NK-92 treated with Interleukin-12 subunit alpha and Interleukin-12 subunit beta, amount 100 ng/mL, for 24 hours (cell line): Measurements from ENCODE around the gene TP63.
"Not testable (repeated sequence)": the region's sequence is repeated elsewhere in the genome, so short reads cannot be mapped to it uniquely, and the experiment has no call there.

ENCODE experiments used
- DNase-seq: peaks from one replicate; lab custom pipeline; 2025; lab: John Stamatoyannopoulos, UW

The TP63 gene

GRCh38 chr3:189726277-189726676, 95.1 kb downstream of the TP63 start:
- no peak for DNase-seq

GRCh38 chr3:189727158-189727557, 96.0 kb downstream of the TP63 start:
- no peak for DNase-seq

- DNase-seq, result no peak
These were observed 96.7 kb downstream of the TP63 start for GRCh38 chr3:189727898-189728297.

GRCh38 chr3:189728915-189729314, 97.7 kb downstream of the TP63 start:
- DNase-seq, result no peak

- DNase-seq, result no peak
These were observed 102.9 kb downstream of the TP63 start for GRCh38 chr3:189734061-189734460.

- no peak for DNase-seq
These were observed 104.7 kb downstream of the TP63 start for GRCh38 chr3:189735913-189736312.

- DNase-seq, result no peak
These were observed 105.9 kb downstream of the TP63 start for GRCh38 chr3:189737071-189737470.

GRCh38 chr3:189737619-189738018, 106.4 kb downstream of the TP63 start:
- no peak for DNase-seq

- DNase-seq, result no peak
These were observed 108.2 kb downstream of the TP63 start for GRCh38 chr3:189739378-189739777.

- DNase-seq, result no peak
These were observed 109.0 kb downstream of the TP63 start for GRCh38 chr3:189740156-189740555.

- DNase-seq, result no peak
These were observed 113.0 kb downstream of the TP63 start for GRCh38 chr3:189744235-189744634.

- no peak for DNase-seq
These were observed 114.4 kb downstream of the TP63 start for GRCh38 chr3:189745622-189746021.

GRCh38 chr3:189748046-189748445, 116.9 kb downstream of the TP63 start:
- no peak for DNase-seq

- DNase-seq, result not testable (repeated sequence)
These were observed 119.8 kb downstream of the TP63 start for GRCh38 chr3:189750972-189751371.

- DNase-seq, result no peak
These were observed 123.2 kb downstream of the TP63 start for GRCh38 chr3:189754356-189754755.

- no peak for DNase-seq
These were observed 125.4 kb downstream of the TP63 start for GRCh38 chr3:189756582-189757078.

GRCh38 chr3:189758186-189758585, 127.0 kb downstream of the TP63 start:
- DNase-seq, result no peak

- DNase-seq, result no peak
These were observed 135.2 kb downstream of the TP63 start for GRCh38 chr3:189766416-189766815.

GRCh38 chr3:189771842-189772450, 140.8 kb downstream of the TP63 start:
- DNase-seq, result no peak

GRCh38 chr3:189772584-189772983, 141.4 kb downstream of the TP63 start:
- no peak for DNase-seq

GRCh38 chr3:189773056-189773455, 141.9 kb downstream of the TP63 start:
- no peak for DNase-seq

- no peak for DNase-seq
These were observed 145.1 kb downstream of the TP63 start for GRCh38 chr3:189776149-189776824.

GRCh38 chr3:189778340-189778950, 147.3 kb downstream of the TP63 start:
- no peak for DNase-seq
